ENCODE data around the gene GAA. TPM values are rescaled to one million over a fixed set of nuclear protein-coding genes. Genes with fewer than 3 reads are reported as not detected.
A peak's percentile ranks its signal among the peaks of the same experiment; 100 is the strongest.

Gene GAA
- total RNA-seq = 10 to 100 TPM; 16.0 to 18.7 TPM

GRCh38 chr17:80101011-80101945 is at the start of gene GAA:
Gene GAA (plus strand): TSS chr17:80101581. CDS start chr17:80104587, 3,006 bp downstream.
- peaks cover 29% of the 10 kb centered on the region for H3K4me1 Mint-ChIP-seq
- peak; percentile 89 for DNase-seq
- ChIA-PET CTCF (interaction anchor here (0.5 to 2.5 kb wide), 68 partner anchors 9 to 1040 kb away, joined by 3 to 26 read pairs (median 4); partner anchors contain the start of genes EIF4A3, ENDOV and RNF213), POLR2A (interaction anchor here (0.7 to 1.8 kb wide), 20 partner anchors 9 to 711 kb away, joined by 3 to 19 read pairs (median 4); partner anchors contain the start of gene CBX8)
- H3K4me3 Mint-ChIP-seq = peak within 1 kb of the TSS; percentile 81
- no peaks in the 10 kb centered on the region for H3K9me3 Mint-ChIP-seq
- H3K27ac Mint-ChIP-seq = peak within 1 kb of the TSS; percentile 76
- H3K36me3 Mint-ChIP-seq (ENCODE audit: low read depth) = no peaks in the 10 kb centered on the region
- peaks cover 3% of the 10 kb centered on the region for H3K27me3 Mint-ChIP-seq

DNA sequence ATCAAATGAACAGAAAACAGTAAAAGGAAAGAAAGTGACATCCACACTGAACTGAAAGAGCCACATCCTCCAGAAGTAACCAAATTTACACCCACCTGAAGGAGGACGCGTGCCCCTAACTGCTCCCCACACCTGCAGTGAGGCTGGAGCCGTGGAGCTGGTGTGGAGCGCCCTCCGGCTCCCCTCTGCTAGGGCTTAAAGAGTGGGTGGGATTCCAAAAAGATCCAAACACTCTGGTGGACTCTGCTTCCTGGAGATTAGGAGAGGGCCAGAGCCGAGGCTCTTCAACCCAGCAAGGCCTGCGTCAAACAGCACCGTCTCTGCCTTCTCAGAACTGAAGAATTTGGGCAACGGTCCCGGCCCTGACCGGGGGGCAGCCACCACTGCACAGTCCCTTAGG is 49.7 kb upstream of the GAA start:
- POLR2A ChIA-PET = no interaction called here

GRCh38 chr17:80053102-80053501 is 48.3 kb upstream of the GAA start:
- DNase-seq = no peak
- H3K27ac Mint-ChIP-seq = no peak overlapping the region
- ChIA-PET CTCF (no interaction called here), POLR2A (no interaction called here)
- no peaks in the 10 kb centered on the region for H3K4me1 Mint-ChIP-seq
- H3K9me3 Mint-ChIP-seq = no peaks in the 10 kb centered on the region
- H3K27me3 Mint-ChIP-seq = peaks cover 1% of the 10 kb centered on the region
- H3K36me3 Mint-ChIP-seq (ENCODE audit: low read depth) = no peaks in the 10 kb centered on the region
- H3K4me3 Mint-ChIP-seq = no peak overlapping the region

More for the DNA sequence above, 49.7 kb upstream of the GAA start:
- no peaks in the 10 kb centered on the region for H3K4me1 Mint-ChIP-seq
- no peaks in the 10 kb centered on the region for H3K36me3 Mint-ChIP-seq (ENCODE audit: low read depth)
- no peaks in the 10 kb centered on the region for H3K9me3 Mint-ChIP-seq
- CTCF ChIA-PET = no interaction called here
- DNase-seq = no peak
- no peak overlapping the region for H3K4me3 Mint-ChIP-seq
- peaks cover 1% of the 10 kb centered on the region for H3K27me3 Mint-ChIP-seq
- H3K27ac Mint-ChIP-seq = no peak overlapping the region

DNA sequence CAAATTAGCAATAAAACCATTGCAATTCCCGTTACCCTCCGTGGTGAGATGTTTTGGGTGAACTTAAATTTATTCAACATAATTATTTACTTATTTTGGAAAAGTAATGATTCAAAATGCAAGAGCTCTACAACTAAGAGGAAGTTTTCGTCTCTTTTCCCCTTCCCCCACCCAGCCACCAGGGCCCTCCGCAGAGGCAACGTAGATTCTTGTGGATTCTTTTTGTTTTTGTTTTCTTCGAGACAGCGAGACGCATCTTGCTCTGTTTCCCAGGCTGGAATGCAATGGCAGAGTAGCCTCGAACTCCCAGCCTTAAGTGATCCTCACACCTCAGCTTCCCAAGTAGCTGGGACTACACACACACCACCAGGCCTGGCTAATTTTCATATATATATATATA is 45.8 kb upstream of the GAA start:
- POLR2A ChIA-PET = no interaction called here
- Mint-ChIP-seq H3K4me3 (no peak overlapping the region), H3K27me3 (peaks cover 1% of the 10 kb centered on the region), H3K36me3 (ENCODE audit: low read depth) (no peaks in the 10 kb centered on the region), H3K27ac (no peak overlapping the region), H3K9me3 (no peaks in the 10 kb centered on the region), H3K4me1 (no peaks in the 10 kb centered on the region)
- CTCF ChIA-PET = interaction anchor here (1.2 to 1.8 kb wide), 2 partner anchors 46 to 47 kb away, joined by 3 to 7 read pairs; partner anchors contain the start of gene GAA
- DNase-seq = no peak

GRCh38 chr17:80058311-80058955 is 42.9 kb upstream of the GAA start:
- H3K9me3 Mint-ChIP-seq = no peaks in the 10 kb centered on the region
- no peak overlapping the region for H3K27ac Mint-ChIP-seq
- POLR2A ChIA-PET = no interaction called here
- CTCF ChIA-PET = interaction anchor here (0.7 kb wide), 1 partner anchor 141 kb away, joined by 3 read pairs; no protein-coding TSS in a partner anchor
- H3K36me3 Mint-ChIP-seq (ENCODE audit: low read depth) = no peaks in the 10 kb centered on the region
- H3K27me3 Mint-ChIP-seq = no peaks in the 10 kb centered on the region
- H3K4me3 Mint-ChIP-seq = no peak overlapping the region
- no peak for DNase-seq
- H3K4me1 Mint-ChIP-seq = no peaks in the 10 kb centered on the region

DNA sequence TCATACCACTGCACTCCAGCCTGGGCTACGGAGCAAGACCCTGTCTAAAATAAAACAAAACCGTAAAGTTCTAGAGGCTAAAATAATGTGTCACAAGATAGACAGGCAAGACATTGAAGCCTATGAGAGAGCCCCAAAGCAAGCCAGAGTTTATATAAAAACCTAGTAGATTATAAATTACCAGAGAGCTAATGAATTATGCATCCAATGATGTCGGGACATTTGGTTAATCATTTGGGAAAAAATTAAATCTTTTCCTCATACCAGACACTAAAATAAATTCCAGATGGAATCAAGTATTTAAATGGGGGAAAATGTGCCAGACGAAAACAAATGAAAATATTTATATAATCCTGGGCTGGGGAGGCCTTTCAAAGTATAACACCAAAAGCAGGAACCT is 40.7 kb upstream of the GAA start:
- Mint-ChIP-seq H3K36me3 (ENCODE audit: low read depth) (no peaks in the 10 kb centered on the region), H3K4me1 (no peaks in the 10 kb centered on the region), H3K9me3 (no peaks in the 10 kb centered on the region), H3K27ac (no peak overlapping the region), H3K4me3 (no peak overlapping the region), H3K27me3 (no peaks in the 10 kb centered on the region)
- POLR2A ChIA-PET = no interaction called here
- CTCF ChIA-PET = no interaction called here
- DNase-seq = no peak

DNA sequence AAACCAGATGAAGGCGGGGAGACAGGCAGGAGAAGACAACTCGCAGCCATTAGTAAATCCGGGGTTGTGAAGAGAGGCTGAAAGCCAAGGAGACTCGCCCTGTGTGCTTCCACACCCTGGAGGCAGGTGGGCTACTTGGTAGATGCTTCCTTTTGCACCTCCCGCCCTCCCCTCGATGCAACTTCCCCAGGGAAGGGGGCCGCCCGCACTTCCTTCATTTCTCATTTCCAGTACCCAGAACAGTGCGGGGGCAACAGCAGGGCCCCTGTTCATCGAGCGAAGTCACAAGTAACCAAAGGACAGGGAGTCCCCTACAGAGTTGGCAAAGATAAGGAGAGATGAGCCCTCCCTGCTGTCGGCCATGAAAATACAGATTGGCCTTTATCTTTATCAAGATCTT is 40.0 kb upstream of the GAA start:
- H3K4me3 Mint-ChIP-seq = no peak overlapping the region
- DNase-seq = no peak
- no peaks in the 10 kb centered on the region for H3K4me1 Mint-ChIP-seq
- ChIA-PET CTCF (no interaction called here), POLR2A (no interaction called here)
- H3K9me3 Mint-ChIP-seq = no peaks in the 10 kb centered on the region
- no peaks in the 10 kb centered on the region for H3K27me3 Mint-ChIP-seq
- H3K36me3 Mint-ChIP-seq (ENCODE audit: low read depth) = no peaks in the 10 kb centered on the region
- no peak overlapping the region for H3K27ac Mint-ChIP-seq

DNA sequence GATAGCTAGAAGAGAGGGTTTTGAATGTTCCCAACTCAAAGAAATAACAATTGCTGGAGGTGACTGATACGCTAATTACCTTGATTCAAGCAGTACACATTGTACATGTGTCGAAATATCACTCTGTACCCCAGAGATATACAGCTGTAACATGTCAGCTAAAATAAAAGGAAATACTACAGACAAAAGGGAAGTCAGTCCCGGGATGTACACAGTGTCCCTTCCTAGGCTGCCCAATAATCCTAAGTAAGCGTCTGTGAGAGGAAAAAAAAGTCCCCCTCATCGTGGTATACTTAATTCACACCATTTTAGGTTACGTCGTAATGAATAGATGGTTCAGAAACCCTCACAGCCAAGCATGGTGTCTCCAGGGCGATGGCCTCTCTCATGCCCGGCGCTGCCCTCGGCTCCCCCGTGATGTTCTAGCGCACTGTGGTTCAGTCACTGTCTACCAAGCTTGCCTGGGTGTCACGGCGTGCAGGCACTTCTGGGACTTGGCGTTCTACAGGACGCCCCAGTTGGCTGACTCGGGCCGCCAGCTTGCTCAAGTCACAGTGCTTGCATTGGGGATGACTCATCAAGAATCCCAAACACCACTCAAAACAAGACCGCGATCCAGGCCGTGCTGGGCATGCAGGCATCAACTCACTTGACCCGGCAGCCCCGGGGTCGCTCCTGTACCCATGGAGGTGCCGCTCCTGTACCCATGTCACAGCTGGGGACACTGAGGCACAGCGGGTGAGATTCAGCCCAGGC is 37.4 kb upstream of the GAA start:
- POLR2A ChIA-PET = no interaction called here
- H3K27ac Mint-ChIP-seq = no peak overlapping the region
- H3K36me3 Mint-ChIP-seq (ENCODE audit: low read depth) = no peaks in the 10 kb centered on the region
- CTCF ChIA-PET = interaction anchor here (1.2 kb wide), 1 partner anchor 37 kb away, joined by 3 read pairs; the partner anchor contains the start of gene GAA
- no peak overlapping the region for H3K4me3 Mint-ChIP-seq
- no peaks in the 10 kb centered on the region for H3K27me3 Mint-ChIP-seq
- H3K4me1 Mint-ChIP-seq = no peaks in the 10 kb centered on the region
- no peaks in the 10 kb centered on the region for H3K9me3 Mint-ChIP-seq
- no peak for DNase-seq

GRCh38 chr17:80064696-80065095 is 36.7 kb upstream of the GAA start:
- H3K4me1 Mint-ChIP-seq = no peaks in the 10 kb centered on the region

DNA sequence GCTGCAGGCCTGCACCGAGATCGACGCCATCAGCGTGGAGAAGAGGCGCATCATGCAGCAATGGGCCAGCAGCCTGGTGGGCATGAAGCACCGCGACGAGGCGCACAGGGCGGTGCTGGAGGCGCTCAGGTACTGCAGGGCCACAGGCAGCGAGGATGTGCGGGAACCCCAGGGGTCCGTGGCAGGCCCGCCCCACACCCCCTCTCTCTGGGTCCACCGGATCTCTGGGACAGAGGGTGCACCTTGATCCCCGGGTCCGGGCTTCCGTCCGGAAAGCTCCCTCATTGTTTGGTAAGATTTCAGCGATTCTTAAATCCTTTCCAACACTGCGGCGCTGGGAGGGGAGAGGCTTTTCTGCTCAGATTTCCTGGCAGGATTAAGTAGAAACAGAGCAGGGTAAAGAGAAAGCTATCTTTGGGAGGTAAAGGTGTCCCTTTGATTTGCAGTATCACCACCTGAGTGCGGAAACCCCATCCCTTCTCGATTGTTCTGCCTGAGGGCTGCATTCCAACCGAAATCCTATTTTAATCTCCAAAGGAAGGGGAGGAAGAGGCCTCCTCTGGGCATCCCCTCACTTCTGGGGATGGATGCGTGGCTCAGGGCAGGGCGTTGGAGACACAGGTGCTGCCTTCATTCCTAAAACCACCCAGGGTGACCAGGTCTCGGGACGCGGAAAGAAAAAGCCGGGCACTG is 35.8 kb upstream of the GAA start:
- H3K36me3 Mint-ChIP-seq (ENCODE audit: low read depth) = no peaks in the 10 kb centered on the region
- no peaks in the 10 kb centered on the region for H3K9me3 Mint-ChIP-seq
- H3K4me1 Mint-ChIP-seq = no peaks in the 10 kb centered on the region
- ChIA-PET POLR2A (interaction anchor here (0.5 kb wide), 1 partner anchor 461 kb away, joined by 3 read pairs; no protein-coding TSS in a partner anchor), CTCF (no interaction called here)
- no peak for DNase-seq
- H3K27me3 Mint-ChIP-seq = no peaks in the 10 kb centered on the region
- no peak overlapping the region for H3K27ac Mint-ChIP-seq
- H3K4me3 Mint-ChIP-seq = no peak overlapping the region

More at GRCh38 chr17:80064696-80065095, 36.7 kb upstream of the GAA start:
- no peak overlapping the region for H3K4me3 Mint-ChIP-seq
- H3K27me3 Mint-ChIP-seq = no peaks in the 10 kb centered on the region
- no peaks in the 10 kb centered on the region for H3K36me3 Mint-ChIP-seq (ENCODE audit: low read depth)
- CTCF ChIA-PET = interaction anchor here (1.2 kb wide), 1 partner anchor 37 kb away, joined by 3 read pairs; the partner anchor contains the start of gene GAA
- H3K27ac Mint-ChIP-seq = no peak overlapping the region
- POLR2A ChIA-PET = no interaction called here
- DNase-seq = no peak
- no peaks in the 10 kb centered on the region for H3K9me3 Mint-ChIP-seq

DNA sequence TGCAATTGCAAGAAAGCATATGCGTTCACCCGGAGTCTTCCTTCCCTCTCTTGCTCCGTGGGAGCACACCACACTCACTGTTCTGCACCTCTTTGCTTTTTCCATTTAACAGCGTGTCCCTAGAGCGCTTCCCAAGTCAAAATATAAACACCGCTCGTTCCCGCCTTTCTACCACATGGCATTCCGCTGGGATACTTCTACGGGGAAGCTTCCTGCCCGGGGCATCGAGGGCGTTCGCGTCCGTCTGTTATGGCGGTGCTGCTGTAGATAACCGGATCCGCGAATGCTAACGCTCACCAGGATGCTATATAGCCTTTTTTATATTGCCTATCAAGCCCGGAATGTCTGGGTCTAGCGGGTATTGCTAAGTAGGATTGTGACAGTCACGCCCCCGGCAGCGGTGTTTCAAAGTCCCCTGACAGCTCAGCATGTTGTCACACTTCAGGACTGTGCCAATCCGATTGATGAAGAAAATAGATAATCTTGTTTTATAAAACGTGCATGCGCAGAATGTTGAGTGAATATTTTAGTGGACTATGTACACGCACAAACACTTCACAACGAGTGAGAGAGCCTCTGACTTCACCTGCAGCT is 33.9 kb upstream of the GAA start:
- no peaks in the 10 kb centered on the region for H3K27me3 Mint-ChIP-seq

More for the DNA sequence above, 33.9 kb upstream of the GAA start:
- Mint-ChIP-seq H3K4me3 (no peak overlapping the region), H3K9me3 (no peaks in the 10 kb centered on the region), H3K27ac (no peak overlapping the region), H3K4me1 (peaks cover 8% of the 10 kb centered on the region), H3K36me3 (ENCODE audit: low read depth) (no peaks in the 10 kb centered on the region)
- no peak for DNase-seq
- ChIA-PET POLR2A (no interaction called here), CTCF (no interaction called here)
